ENCODE results near the gene HS1BP3. TPM values are rescaled to one million over a fixed set of nuclear protein-coding genes. Genes with fewer than 3 reads are reported as not detected.

Gene HS1BP3
- total RNA-seq, 1 experiment from 2014 or later, result 17.1 TPM

- TF ChIP-seq CTCF (IDR thresholded peaks at IDR 0.05 in 2 of 3, conservative IDR thresholded peaks at IDR 0.05 in 1 of 3; ENCODE audit: borderline replicate concordance in 1 of 3, insufficient read depth in 1 of 3, low read depth in 2 of 3, low read length in 2 of 3) (no peak), EZH2 (IDR thresholded peaks at IDR 0.05) (no peak)
Observed at GRCh38 chr2:20596193-20596972, 54.5 kb downstream of the HS1BP3 start (continued).

DNA sequence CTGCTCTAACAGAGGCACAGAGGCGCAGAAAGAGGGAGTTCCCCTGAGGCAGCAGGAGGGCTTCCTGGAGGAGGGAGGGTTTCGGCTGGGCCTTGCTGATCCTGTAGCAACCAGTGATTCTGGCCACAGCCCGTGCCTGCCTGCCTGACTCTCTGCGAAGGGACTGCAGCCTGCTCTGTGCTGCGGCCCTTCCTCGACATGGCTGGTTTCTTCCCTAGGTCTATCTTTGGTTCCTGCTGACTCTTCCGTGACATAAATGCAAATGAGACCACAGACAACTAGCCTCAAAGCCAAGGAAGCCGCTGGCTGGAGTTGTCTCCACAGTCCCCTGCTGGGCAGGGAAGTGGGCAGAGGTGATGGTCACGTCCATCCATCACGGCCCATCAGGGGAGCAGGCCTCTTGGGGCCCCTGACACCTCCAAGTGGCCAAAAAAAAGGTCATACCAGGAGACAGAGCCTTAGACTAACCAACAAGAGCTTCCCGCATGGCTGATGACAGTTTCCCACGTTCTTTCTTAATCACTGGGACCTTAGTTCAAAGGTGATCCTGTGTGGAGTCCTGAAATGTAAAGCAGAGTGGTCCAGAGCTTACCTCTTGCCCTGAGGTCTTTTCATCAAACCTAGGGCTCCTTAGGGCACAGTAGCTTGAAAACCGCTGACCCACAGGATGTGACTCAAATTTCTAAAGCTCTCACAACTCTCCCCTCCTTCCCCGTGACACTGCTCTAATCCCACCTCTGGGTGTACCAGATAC is 55.3 kb downstream of the HS1BP3 start:
- Histone ChIP-seq H3K79me2 (ENCODE audit: insufficient read depth, low read length) (no peaks in the 10 kb centered on the region), H3K27ac (ENCODE audit: low read depth, low read length) (no peak overlapping the region; the same call in 1 of the 2 replicates), H3K4me1 (ENCODE audit: control insufficient read depth in 1 of 2, insufficient read depth in 2 of 2, low read length in 2 of 2) (peaks cover 27 to 52% of the 10 kb centered on the region in 2 experiments), H3K9me3 (ENCODE audit: control insufficient read depth in 1 of 2, insufficient read depth in 1 of 2, low read depth in 1 of 2, low read length in 2 of 2) (no peaks in the 10 kb centered on the region), H3K9me2 (ENCODE audit: insufficient read depth) (no peaks in the 10 kb centered on the region), H3K4me2 (ENCODE audit: low read length) (peak overlapping the region; percentile 39), H4K20me1 (ENCODE audit: insufficient read depth) (no peaks in the 10 kb centered on the region), H3K4me3 (replicated peaks in 1 of 2; ENCODE audit: low read depth in 1 of 2, low read length in 2 of 2) (no peak overlapping the region), H3K9ac (ENCODE audit: low read length) (no peak overlapping the region), H2AFZ (ENCODE audit: low read depth, low read length, poor library complexity, severe bottlenecking) (no peak overlapping the region), H3K27me3 (ENCODE audit: insufficient read depth, low read length) (no peaks in the 10 kb centered on the region), H3K36me3 (ENCODE audit: control insufficient read depth in 1 of 2, insufficient read depth in 2 of 2, low read length in 2 of 2) (no peaks in the 10 kb centered on the region)
- RAD21 ChIA-PET (ENCODE audit: low non-redundant PET in 1 of 2, low total read pairs in 2 of 2, uncharacterized antibody in 2 of 2, unreplicated experiment in 2 of 2), result no interaction called here
- CTCF ChIA-PET, result interaction anchor here (0.7 to 0.8 kb wide), 2 partner anchors 47 to 86 kb away, joined by 3 to 4 read pairs; no protein-coding TSS in a partner anchor
- no TSS peak for BruUV-seq (replicated peaks)
- DNase-seq (ENCODE audit: low read depth, low spot score) (no peak), ATAC-seq (peak; percentile 15; the same call in 1 of the 2 replicates)
- intact Hi-C loops (cut with micrococcal nuclease), result no loop called here
- POLR2A ChIA-PET, result interaction anchor here (2.9 kb wide), 1 partner anchor 149 kb away, joined by 17 read pairs; the partner anchor contains the start of gene RHOB
- TF ChIP-seq JUND (IDR thresholded peaks at IDR 0.05) (no peak), ZNF274 (IDR thresholded peaks at IDR 0.05; ENCODE audit: low read depth, low read length) (no peak), CTCF (IDR thresholded peaks at IDR 0.05 in 2 of 3, conservative IDR thresholded peaks at IDR 0.05 in 1 of 3; ENCODE audit: borderline replicate concordance in 1 of 3, insufficient read depth in 1 of 3, low read depth in 2 of 3, low read length in 2 of 3) (0 out of 6 replicates have a peak, but pooled peaks of 1 of the 3 experiments have one; percentile 4), FOSL1 (IDR thresholded peaks at IDR 0.05; ENCODE audit: low read depth) (no peak), CEBPB (IDR thresholded peaks at IDR 0.05; ENCODE audit: low read depth) (no peak), YY1 (IDR thresholded peaks at IDR 0.05; ENCODE audit: extremely low read depth, insufficient replicate concordance, low read depth, low read length) (no peak), REST (IDR thresholded peaks at IDR 0.05; ENCODE audit: low read depth) (no peak), EZH2 (IDR thresholded peaks at IDR 0.05) (no peak), SRF (IDR thresholded peaks at IDR 0.05; ENCODE audit: low read depth) (no peak), ELF1 (IDR thresholded peaks at IDR 0.05; ENCODE audit: borderline replicate concordance, low read depth) (no peak), CBX3 (IDR thresholded peaks at IDR 0.05; ENCODE audit: low read depth) (no peak), TCF7L2 (IDR thresholded peaks at IDR 0.05; ENCODE audit: borderline replicate concordance, extremely low read depth, insufficient read depth, insufficient read length) (peak; percentile 19)
- TF ChIP-seq, protein P1, sequence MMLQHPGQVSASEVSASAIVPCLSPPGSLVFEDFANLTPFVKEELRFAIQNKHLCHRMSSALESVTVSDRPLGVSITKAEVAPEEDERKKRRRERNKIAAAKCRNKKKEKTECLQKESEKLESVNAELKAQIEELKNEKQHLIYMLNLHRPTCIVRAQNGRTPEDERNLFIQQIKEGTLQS (IDR thresholded peaks at IDR 0.05), result no peak

All from HCT116 (cell line).